GM18508 (cell line): ENCODE measurements around the gene ZBTB17.

Experiments
- ATAC-seq: cut with Tn5 transposase; IDR thresholded peaks from one replicate; pipeline ENCODE4 v1.9.1; 2021; ENCODE audit warnings: moderate number of reproducible peaks; ENCODE audit not compliant: insufficient read depth, unreplicated experiment

The ZBTB17 gene

GRCh38 chr1:15963363-15963967, 12.4 kb downstream of the ZBTB17 start:
- ATAC-seq = no peak

- no peak for ATAC-seq
These were observed 13.1 kb downstream of the ZBTB17 start for GRCh38 chr1:15962671-15963362.

GRCh38 chr1:15962176-15962575, 13.7 kb downstream of the ZBTB17 start:
- no peak for ATAC-seq

GRCh38 chr1:15961492-15961891, 14.4 kb downstream of the ZBTB17 start:
- ATAC-seq = no peak

- no peak for ATAC-seq
These were observed 15.1 kb downstream of the ZBTB17 start for GRCh38 chr1:15960808-15961207.

- no peak for ATAC-seq
These were observed 16.0 kb downstream of the ZBTB17 start for GRCh38 chr1:15959827-15960446.

- ATAC-seq = no peak
These were observed 16.5 kb downstream of the ZBTB17 start for GRCh38 chr1:15959424-15959823.

GRCh38 chr1:15958793-15959192, 17.1 kb downstream of the ZBTB17 start:
- no peak for ATAC-seq

GRCh38 chr1:15958111-15958510, 17.8 kb downstream of the ZBTB17 start:
- ATAC-seq = no peak

GRCh38 chr1:15957221-15958095, 18.4 kb downstream of the ZBTB17 start:
- ATAC-seq = no peak

GRCh38 chr1:15956150-15956549, 19.8 kb downstream of the ZBTB17 start:
- no peak for ATAC-seq

GRCh38 chr1:15955552-15955951, 20.3 kb downstream of the ZBTB17 start:
- no peak for ATAC-seq

GRCh38 chr1:15954316-15954715, 21.6 kb downstream of the ZBTB17 start:
- ATAC-seq = no peak

- no peak for ATAC-seq
These were observed 22.1 kb downstream of the ZBTB17 start for GRCh38 chr1:15953791-15954241.

GRCh38 chr1:15953294-15953771, 22.6 kb downstream of the ZBTB17 start:
- no peak for ATAC-seq

- ATAC-seq = no peak
These were observed 23.3 kb downstream of the ZBTB17 start for GRCh38 chr1:15952317-15953258.

- ATAC-seq = no peak
These were observed 24.4 kb downstream of the ZBTB17 start for GRCh38 chr1:15951341-15952153.

GRCh38 chr1:15950763-15951295, 25.1 kb downstream of the ZBTB17 start:
- no peak for ATAC-seq
